Measurements from ENCODE around the gene EPHA4. TPM values are rescaled to one million over a fixed set of nuclear protein-coding genes. Genes with fewer than 3 reads are reported as not detected.
A peak's percentile ranks its signal among the peaks of the same experiment; 100 is the strongest.

The EPHA4 gene
- total RNA-seq, 3 donors from 2014 or later = 21.4 to 36.8 (median 21.9) TPM

GRCh38 chr2:221518935-221519625, 53.0 kb downstream of the EPHA4 start:
- Histone ChIP-seq H3K36me3 (ENCODE audit: low read depth) (no peaks in the 10 kb centered on the region), H3K4me1 (ENCODE audit: low read depth) (peaks cover 20% of the 10 kb centered on the region), H3K9me3 (no peaks in the 10 kb centered on the region), H3K4me3 (no peak overlapping the region)
- ATAC-seq (peak; percentile 76), DNase-seq (peak in 1 of 3 donors; percentile 60)
- intact Hi-C loops (cut with DNase I, micrococcal nuclease) = no loop called here
- no peak for TF ChIP-seq CTCF (IDR thresholded peaks at IDR 0.05)

GRCh38 chr2:221518201-221518934, 53.7 kb downstream of the EPHA4 start:
- H3K4me3 ChIP-seq = no peak overlapping the region
- H3K36me3 ChIP-seq (ENCODE audit: low read depth) = no peaks in the 10 kb centered on the region
- TF ChIP-seq CTCF (IDR thresholded peaks at IDR 0.05) = no peak
- no peaks in the 10 kb centered on the region for H3K9me3 ChIP-seq
- intact Hi-C loops (cut with DNase I, micrococcal nuclease) = no loop called here
- H3K4me1 ChIP-seq (ENCODE audit: low read depth) = peaks cover 20% of the 10 kb centered on the region
- DNase-seq = peak in 1 of 3 donors; percentile 33
- ATAC-seq = peak; percentile 61

- no peak for TF ChIP-seq CTCF (IDR thresholded peaks at IDR 0.05)
- H3K4me3 ChIP-seq = no peak overlapping the region
- DNase-seq (peak; percentile 71 to 86 (median 71)), ATAC-seq (peak; percentile 83)
- peaks cover 20% of the 10 kb centered on the region for H3K4me1 ChIP-seq (ENCODE audit: low read depth)
- intact Hi-C loops (cut with DNase I, micrococcal nuclease) = no loop called here
- H3K9me3 ChIP-seq = no peaks in the 10 kb centered on the region
- H3K36me3 ChIP-seq (ENCODE audit: low read depth) = no peaks in the 10 kb centered on the region
Measured at GRCh38 chr2:221517696-221518151, 54.4 kb downstream of the EPHA4 start.

- no peak for DNase-seq
- Histone ChIP-seq H3K4me3 (no peak overlapping the region), H3K4me1 (ENCODE audit: low read depth) (peaks cover 20% of the 10 kb centered on the region), H3K9me3 (no peaks in the 10 kb centered on the region), H3K36me3 (ENCODE audit: low read depth) (no peaks in the 10 kb centered on the region)
- intact Hi-C loops (cut with DNase I, micrococcal nuclease) = no loop called here
- TF ChIP-seq CTCF (IDR thresholded peaks at IDR 0.05) = no peak
- ATAC-seq = peak; percentile 6
Measured at GRCh38 chr2:221517146-221517695, 54.9 kb downstream of the EPHA4 start.

GRCh38 chr2:221515864-221516263, 56.2 kb downstream of the EPHA4 start:
- intact Hi-C loops (cut with DNase I, micrococcal nuclease) = no loop called here
- Histone ChIP-seq H3K9me3 (no peaks in the 10 kb centered on the region), H3K4me3 (no peak overlapping the region), H3K36me3 (ENCODE audit: low read depth) (no peaks in the 10 kb centered on the region), H3K4me1 (ENCODE audit: low read depth) (peaks cover 20% of the 10 kb centered on the region)
- no peak for TF ChIP-seq CTCF (IDR thresholded peaks at IDR 0.05)
- DNase-seq (no peak), ATAC-seq (no peak)

Measured in mucosa of descending colon (tissue), 3 donors.